Body of pancreas (tissue), 4 donors: ENCODE results near the gene BORCS8. TPM values are rescaled to one million over a fixed set of nuclear protein-coding genes. Genes with fewer than 3 reads are reported as not detected.

Experiments
- ATAC-seq: fragments of 150-250 bp; one replicate; pipeline ENCODE4 v1.9.1; 2016
- DNase-seq, 4 donors: peaks; one replicate each; pipeline ENCODE4 v3.0.0-alpha.2; 2019
- H3K27ac ChIP-seq, 4 donors: fragments of 200-600 bp; sonication (generic); 1 replicate in 3 of 4; 2 replicates in 1 of 4; pipeline versions ENCODE4 v1.5.1 to v1.6.1; 2016 to 2019; ENCODE audit warnings: mild to moderate bottlenecking in 1 of 4, mixed read lengths in 1 of 4, moderate library complexity in 1 of 4
- H3K27me3 ChIP-seq, 2 donors: fragments of 200-600 bp; sonication (generic); one replicate each; pipeline ENCODE4 v1.6.0; 2016; ENCODE audit warnings: mild to moderate bottlenecking in 1 of 2
- H3K36me3 ChIP-seq, 2 donors: fragments of 200-600 bp; sonication (generic); replicated peaks in 1 of 2; 2 replicates each; pipeline ENCODE4 v1.5.1; 2016; ENCODE audit warnings: low read depth in 2 of 2; ENCODE audit not compliant: insufficient read depth in 1 of 2
- H3K4me1 ChIP-seq: fragments of 200-600 bp; sonication (generic); one replicate; pipeline ENCODE4 v1.6.0; 2016
- H3K4me3 ChIP-seq, 2 donors: fragments of 200-600 bp; sonication (generic); 1 replicate in 1 of 2; 2 replicates in 1 of 2; pipeline ENCODE4 v1.5.1; 2016 to 2019
- H3K9me3 ChIP-seq, 3 donors: fragments of 200-600 bp; sonication (generic); 1 replicate in 2 of 3; 2 replicates in 1 of 3; pipeline ENCODE4 v1.5.1; 2016
- CTCF ChIP-seq, 7 experiments: fragments of 450-650 bp in 4 of 7; fragments of 200-600 bp in 3 of 7; sonication (generic) in 3 of 7; IDR thresholded peaks; one replicate each; pipeline ENCODE4 v1.5.1; 2016 to 2019; ENCODE audit warnings: antibody characterized with exemption in 7 of 7
- POLR2A ChIP-seq, 3 donors: fragments of 450-650 bp; IDR thresholded peaks; one replicate each; pipeline ENCODE4 v1.6.1; 2016; ENCODE audit warnings: antibody characterized with exemption in 3 of 3, mild to moderate bottlenecking in 2 of 3
- WGBS, 2 donors: methylation state at CpG; one replicate each; pipeline ENCODE4 v1.1.5; 2017; 5-methylcytosine and 5-hydroxymethylcytosine counted together
- intact Hi-C: fragments of 100-400 bp; cut with DNase I; formaldehyde crosslinking; loops from one replicate; pipeline ENCODE4 v1.15.1; 2023
- total RNA-seq, 2 donors: library from RNA; depleted of rRNA; stranded (reverse); fragments of >200 nt; gene quantifications; one replicate each; pipeline ENCODE4 v1.1.0, GENCODE V29; 2016

BORCS8 gene
- total RNA-seq, 2 donors from 2014 or later = 5.4 to 25.4 TPM

GRCh38 chr19:19142347-19142746 is 49.6 kb downstream of the BORCS8 start:
- intact Hi-C loops = no loop called here
- ATAC-seq = no peak
- H3K4me3 ChIP-seq = no peak overlapping the region
- 68 to 80% methylated on average over 10 to 12 of the region's 12 CpGs for WGBS, 2 donors
- no peak overlapping the region for H3K27ac ChIP-seq
- TF ChIP-seq CTCF (IDR thresholded peaks at IDR 0.05) (no peak), POLR2A (IDR thresholded peaks at IDR 0.05) (no peak)
- no peak for DNase-seq
- H3K4me1 ChIP-seq = peaks cover 14% of the 10 kb centered on the region
- no peaks in the 10 kb centered on the region for H3K27me3 ChIP-seq
- H3K9me3 ChIP-seq = no peaks in the 10 kb centered on the region
- H3K36me3 ChIP-seq = no peaks in the 10 kb centered on the region

GRCh38 chr19:19140476-19140875 is 51.5 kb downstream of the BORCS8 start:
- Histone ChIP-seq H3K27me3 (no peaks in the 10 kb centered on the region), H3K9me3 (no peaks in the 10 kb centered on the region), H3K36me3 (no peaks in the 10 kb centered on the region), H3K4me1 (peaks cover 12% of the 10 kb centered on the region), H3K4me3 (no peak overlapping the region), H3K27ac (no peak overlapping the region)
- TF ChIP-seq POLR2A (IDR thresholded peaks at IDR 0.05) = no peak
- no peak for TF ChIP-seq CTCF (IDR thresholded peaks at IDR 0.05)
- DNase-seq (no peak), ATAC-seq (no peak)
- intact Hi-C loops = no loop called here
- 57 to 73% methylated on average over 5 of the region's 5 CpGs for WGBS, 2 donors

GRCh38 chr19:19139876-19140229 is 52.1 kb downstream of the BORCS8 start:
- no peaks in the 10 kb centered on the region for H3K9me3 ChIP-seq
- intact Hi-C loops = loop anchor here (10.0 kb wide), 1 partner anchor 85 kb away; no protein-coding TSS in a partner anchor
- H3K36me3 ChIP-seq = no peaks in the 10 kb centered on the region
- no peak overlapping the region for H3K27ac ChIP-seq
- ATAC-seq (no peak), DNase-seq (no peak)
- 20 to 29% methylated on average over 1 to 5 of the region's 5 CpGs for WGBS, 2 donors
- TF ChIP-seq CTCF (IDR thresholded peaks at IDR 0.05) (peak in 1 of 7 experiments; percentile 2), POLR2A (IDR thresholded peaks at IDR 0.05) (no peak)
- H3K4me3 ChIP-seq = no peak overlapping the region
- H3K27me3 ChIP-seq = no peaks in the 10 kb centered on the region
- H3K4me1 ChIP-seq = peaks cover 12% of the 10 kb centered on the region

GRCh38 chr19:19138109-19138981 is 53.6 kb downstream of the BORCS8 start, which contains the start of gene TMEM161A:
Gene TMEM161A, minus strand, starts transcription at chr19:19138478. Its CDS starts 50 bp downstream, at chr19:19138428.
- H3K36me3 ChIP-seq = no peaks in the 10 kb centered on the region
- TF ChIP-seq CTCF (IDR thresholded peaks at IDR 0.05) = peak in 1 of 7 experiments; percentile 1
- peak in 2 of 3 donors; percentile 77 to 83 for TF ChIP-seq POLR2A (IDR thresholded peaks at IDR 0.05)
- no peaks in the 10 kb centered on the region for H3K27me3 ChIP-seq
- DNase-seq (peak; percentile 98 to 99 (median 98)), ATAC-seq (peak; percentile 100)
- 3 to 5% methylated on average over 22 to 42 of the region's 42 CpGs for WGBS, 2 donors
- H3K4me1 ChIP-seq = peaks cover 15% of the 10 kb centered on the region
- H3K9me3 ChIP-seq = no peaks in the 10 kb centered on the region
- peak within 1 kb of the TSS in 3 of 4 donors; percentile 52 to 59 (median 52) for H3K27ac ChIP-seq
- intact Hi-C loops = loop anchor here (10.0 kb wide), 1 partner anchor 84 kb away; no protein-coding TSS in a partner anchor
- H3K4me3 ChIP-seq = peak within 1 kb of the TSS; percentile 17 to 31
